Measurements from ENCODE around the gene ALG1. TPM values are rescaled to one million over a fixed set of nuclear protein-coding genes. Genes with fewer than 3 reads are reported as not detected.
A peak's percentile ranks its signal among the peaks of the same experiment; 100 is the strongest.
"Not testable (repeated sequence)": the region's sequence is repeated elsewhere in the genome, so short reads cannot be mapped to it uniquely, and the experiment has no call there.

The ALG1 gene
- total RNA-seq, 1 experiment from 2014 or later: 19.6 TPM

DNA sequence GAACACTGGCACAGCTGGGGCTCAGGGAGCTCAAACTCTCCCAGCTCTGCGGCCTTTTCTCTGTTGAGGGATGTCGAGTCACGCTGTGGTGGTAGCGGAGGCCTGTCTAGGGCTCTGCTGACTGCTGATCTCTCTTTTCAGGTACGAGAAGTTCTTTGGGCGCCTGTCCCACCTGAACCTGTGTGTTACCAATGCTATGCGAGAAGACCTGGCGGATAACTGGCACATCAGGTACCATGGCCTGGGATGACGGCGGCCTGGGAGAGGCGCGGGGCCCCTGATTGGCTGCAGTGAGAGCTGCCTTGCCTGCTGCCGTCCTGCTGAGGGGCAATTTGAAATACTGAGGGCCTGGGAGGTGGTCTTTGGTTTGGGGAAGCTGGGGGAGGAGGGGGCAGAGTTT is 5.7 kb downstream of the ALG1 start:
- no peaks in the 10 kb centered on the region for H3K27me3 ChIP-seq (ENCODE audit: control insufficient read depth, insufficient read depth, low read length)
- DNase-seq: no peak
- H3K4me3 ChIP-seq (ENCODE audit: insufficient read depth, low read depth, low read length): no peak overlapping the region
- H3K36me3 ChIP-seq (replicated peaks; ENCODE audit: control insufficient read depth, insufficient read depth, low read length): peaks cover 13% of the 10 kb centered on the region

DNA sequence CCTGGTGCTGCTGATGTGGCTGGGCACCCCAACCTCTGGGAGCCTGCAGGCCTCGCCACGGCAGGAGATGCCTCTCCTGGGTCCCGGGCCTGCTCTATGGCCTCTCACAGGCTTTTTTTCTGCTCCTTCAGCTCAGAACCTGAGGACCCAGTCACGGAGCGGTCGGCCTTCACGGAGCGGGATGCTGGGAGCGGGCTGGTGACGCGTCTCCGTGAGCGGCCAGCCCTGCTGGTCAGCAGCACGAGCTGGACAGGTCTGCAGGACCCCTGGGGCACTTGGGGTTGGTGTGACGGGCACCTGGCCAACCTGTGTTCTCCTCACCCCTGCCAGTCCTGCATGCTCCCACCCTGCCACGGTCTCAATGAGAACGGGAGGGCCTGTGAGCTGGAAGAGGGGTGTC is 7.0 kb downstream of the ALG1 start:
- Histone ChIP-seq H3K4me3 (ENCODE audit: insufficient read depth, low read depth, low read length) (no peak overlapping the region), H3K36me3 (replicated peaks; ENCODE audit: control insufficient read depth, insufficient read depth, low read length) (peaks cover 13% of the 10 kb centered on the region)
- DNase-seq: no peak

DNA sequence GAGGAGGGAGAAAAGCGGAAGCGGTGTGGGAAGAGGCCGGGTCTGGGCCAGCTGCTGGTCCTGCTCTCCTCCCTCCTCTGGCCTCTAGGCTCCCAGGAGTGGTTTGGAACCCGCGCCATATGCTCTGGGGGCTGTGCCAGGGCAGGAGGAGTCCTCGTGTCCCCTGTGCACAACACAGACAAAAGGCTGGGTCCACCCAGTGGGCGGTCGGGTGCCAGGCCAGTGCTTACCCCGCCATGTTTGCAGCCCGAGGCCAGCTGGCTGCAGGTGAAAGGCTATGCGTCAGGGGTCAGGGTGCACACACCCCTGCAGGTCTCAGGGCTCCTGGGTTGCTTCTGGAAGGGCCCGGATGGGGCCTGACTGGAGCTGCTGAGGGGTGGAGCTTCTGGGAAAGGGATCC is 8.8 kb downstream of the ALG1 start:
- H3K27me3 ChIP-seq (ENCODE audit: control insufficient read depth, insufficient read depth, low read length); H3K4me3 ChIP-seq (ENCODE audit: insufficient read depth, low read depth, low read length); DNase-seq: not testable (repeated sequence)
- peaks cover 13% of the 10 kb centered on the region for H3K36me3 ChIP-seq (replicated peaks; ENCODE audit: control insufficient read depth, insufficient read depth, low read length)

More for the DNA sequence above, 7.0 kb downstream of the ALG1 start:
- no peaks in the 10 kb centered on the region for H3K27me3 ChIP-seq (ENCODE audit: control insufficient read depth, insufficient read depth, low read length)

GRCh38 chr16:5080996-5081395 is 9.4 kb downstream of the ALG1 start:
- DNase-seq; H3K27me3 ChIP-seq (ENCODE audit: control insufficient read depth, insufficient read depth, low read length); H3K4me3 ChIP-seq (ENCODE audit: insufficient read depth, low read depth, low read length); H3K36me3 ChIP-seq (replicated peaks; ENCODE audit: control insufficient read depth, insufficient read depth, low read length): not testable (repeated sequence)

DNA sequence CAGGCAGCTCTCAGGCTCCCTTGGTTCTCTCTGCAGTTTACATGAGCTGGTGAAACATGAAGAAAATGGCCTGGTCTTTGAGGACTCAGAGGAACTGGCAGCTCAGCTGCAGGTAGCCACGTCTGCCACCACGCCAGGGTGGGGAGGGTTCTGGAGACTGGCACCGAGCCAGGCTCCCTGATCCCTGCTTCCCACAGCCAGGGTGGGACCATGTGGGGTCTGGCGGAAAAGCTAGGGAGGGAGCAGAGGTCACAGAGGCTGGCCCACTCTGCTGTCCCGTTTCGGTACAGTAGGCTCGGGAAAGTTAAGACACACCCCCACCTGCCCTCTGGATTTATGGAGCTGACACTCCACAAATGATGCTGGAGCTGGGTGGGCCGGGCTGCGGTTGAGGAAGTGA is 12.0 kb downstream of the ALG1 start:
- not testable (repeated sequence) for H3K4me3 ChIP-seq (ENCODE audit: insufficient read depth, low read depth, low read length); H3K36me3 ChIP-seq (replicated peaks; ENCODE audit: control insufficient read depth, insufficient read depth, low read length); DNase-seq; H3K27me3 ChIP-seq (ENCODE audit: control insufficient read depth, insufficient read depth, low read length)

- DNase-seq; H3K4me3 ChIP-seq (ENCODE audit: insufficient read depth, low read depth, low read length); H3K36me3 ChIP-seq (replicated peaks; ENCODE audit: control insufficient read depth, insufficient read depth, low read length): not testable (repeated sequence)
Observed at GRCh38 chr16:5084099-5084731, 12.6 kb downstream of the ALG1 start.

DNA sequence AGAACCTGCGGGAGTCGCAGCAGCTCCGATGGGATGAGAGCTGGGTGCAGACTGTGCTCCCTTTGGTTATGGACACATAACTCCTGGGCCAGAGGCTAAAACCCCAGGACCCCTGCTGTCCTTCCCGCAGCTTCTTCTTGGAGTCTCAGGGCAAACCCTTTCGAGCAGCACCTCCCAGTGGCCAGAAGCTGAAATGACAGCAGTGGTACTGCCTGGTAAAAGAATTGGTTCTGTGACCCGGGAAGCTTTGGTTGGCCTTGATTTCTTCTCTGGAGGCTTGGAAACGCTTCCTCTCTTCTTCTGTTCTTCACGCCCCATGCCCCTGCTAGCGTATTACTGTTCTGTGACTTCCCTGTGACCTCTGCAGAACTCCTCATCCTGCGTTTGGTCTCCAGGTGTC is 13.2 kb downstream of the ALG1 start:
- H3K27me3 ChIP-seq (ENCODE audit: control insufficient read depth, insufficient read depth, low read length); H3K36me3 ChIP-seq (replicated peaks; ENCODE audit: control insufficient read depth, insufficient read depth, low read length); H3K4me3 ChIP-seq (ENCODE audit: insufficient read depth, low read depth, low read length): not testable (repeated sequence)
- DNase-seq: peak; percentile 84

More at GRCh38 chr16:5084099-5084731, 12.6 kb downstream of the ALG1 start:
- H3K27me3 ChIP-seq (ENCODE audit: control insufficient read depth, insufficient read depth, low read length): not testable (repeated sequence)

DNA sequence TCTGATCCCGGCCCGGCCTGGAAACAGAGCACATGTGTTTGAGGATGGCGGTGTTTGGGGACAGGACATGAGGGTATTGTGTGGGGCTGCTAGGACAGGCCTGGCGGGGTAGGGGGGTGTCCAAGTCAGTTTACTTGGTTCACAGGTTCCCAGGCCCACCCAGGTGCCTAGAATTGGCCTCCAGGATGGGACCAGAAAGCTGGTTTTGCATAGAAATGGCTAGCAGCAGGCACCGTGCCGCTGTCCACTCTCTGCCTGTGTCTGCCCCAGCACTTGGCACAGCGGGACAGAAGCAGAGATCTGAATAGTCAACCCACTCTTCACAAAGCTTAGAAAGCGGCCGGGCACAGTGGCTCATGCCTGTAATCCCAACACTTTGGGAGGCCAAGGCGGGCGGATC is 14.1 kb downstream of the ALG1 start:
- peaks cover 10% of the 10 kb centered on the region for H3K36me3 ChIP-seq (replicated peaks; ENCODE audit: control insufficient read depth, insufficient read depth, low read length)
- not testable (repeated sequence) for H3K4me3 ChIP-seq (ENCODE audit: insufficient read depth, low read depth, low read length); H3K27me3 ChIP-seq (ENCODE audit: control insufficient read depth, insufficient read depth, low read length); DNase-seq

DNA sequence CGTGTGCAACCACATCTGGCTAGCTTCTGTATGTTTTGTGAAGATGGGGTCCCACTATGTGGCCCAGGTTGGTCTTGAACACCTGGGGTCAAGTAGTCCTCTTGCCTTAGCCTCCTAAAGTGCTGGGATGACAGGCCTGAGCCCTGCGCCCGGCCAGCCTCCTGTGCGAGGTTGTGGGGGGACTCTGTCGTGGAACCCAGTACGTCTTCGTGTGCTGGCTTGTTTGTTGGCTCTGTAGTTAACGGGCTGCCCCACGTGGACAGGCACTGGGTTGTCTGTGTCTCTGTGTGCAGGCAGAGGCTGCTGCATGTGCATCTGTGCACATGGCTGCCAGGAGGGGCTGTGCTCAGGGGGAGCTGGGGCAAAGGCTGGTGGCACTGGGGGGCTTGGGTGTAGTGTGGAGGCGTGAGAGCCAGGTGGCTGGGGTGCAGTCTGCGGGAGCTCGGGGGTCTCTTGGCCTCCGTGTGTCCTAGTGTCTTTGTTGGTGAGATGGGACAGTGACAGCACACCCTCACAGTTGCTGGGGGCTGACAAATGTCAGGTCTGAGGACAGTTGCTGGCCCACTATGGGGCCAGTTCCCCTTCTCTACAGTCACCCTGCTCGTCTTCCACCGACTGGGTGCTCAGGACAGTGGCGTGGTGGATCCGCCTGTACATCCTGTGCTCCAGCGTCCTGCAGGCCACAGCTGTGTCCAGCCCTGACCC is 16.6 kb downstream of the ALG1 start:
- peaks cover 10% of the 10 kb centered on the region for H3K36me3 ChIP-seq (replicated peaks; ENCODE audit: control insufficient read depth, insufficient read depth, low read length)
- not testable (repeated sequence) for H3K4me3 ChIP-seq (ENCODE audit: insufficient read depth, low read depth, low read length); H3K27me3 ChIP-seq (ENCODE audit: control insufficient read depth, insufficient read depth, low read length); DNase-seq

DNA sequence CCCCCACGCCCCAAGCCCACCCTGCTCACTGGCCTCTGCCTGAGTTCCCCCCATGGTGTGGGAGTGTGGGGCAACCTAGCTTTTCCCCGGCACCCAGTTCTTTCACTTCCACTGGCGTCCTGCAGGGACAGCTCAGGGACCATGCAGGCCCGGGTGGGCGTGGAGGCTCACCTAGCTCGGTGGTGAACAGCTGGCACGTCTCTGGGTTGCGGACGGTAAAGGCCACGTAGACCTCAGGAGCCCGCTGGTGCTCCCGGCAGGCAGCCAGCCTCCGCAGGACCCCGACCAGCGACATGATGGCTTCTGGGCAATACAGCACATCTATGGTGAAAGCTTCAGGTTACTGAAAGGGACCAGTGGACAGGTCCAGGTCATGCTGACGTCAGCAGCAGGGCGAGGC is 17.3 kb downstream of the ALG1 start:
- DNase-seq; H3K4me3 ChIP-seq (ENCODE audit: insufficient read depth, low read depth, low read length); H3K27me3 ChIP-seq (ENCODE audit: control insufficient read depth, insufficient read depth, low read length): not testable (repeated sequence)
- H3K36me3 ChIP-seq (replicated peaks; ENCODE audit: control insufficient read depth, insufficient read depth, low read length): peaks cover 10% of the 10 kb centered on the region

DNA sequence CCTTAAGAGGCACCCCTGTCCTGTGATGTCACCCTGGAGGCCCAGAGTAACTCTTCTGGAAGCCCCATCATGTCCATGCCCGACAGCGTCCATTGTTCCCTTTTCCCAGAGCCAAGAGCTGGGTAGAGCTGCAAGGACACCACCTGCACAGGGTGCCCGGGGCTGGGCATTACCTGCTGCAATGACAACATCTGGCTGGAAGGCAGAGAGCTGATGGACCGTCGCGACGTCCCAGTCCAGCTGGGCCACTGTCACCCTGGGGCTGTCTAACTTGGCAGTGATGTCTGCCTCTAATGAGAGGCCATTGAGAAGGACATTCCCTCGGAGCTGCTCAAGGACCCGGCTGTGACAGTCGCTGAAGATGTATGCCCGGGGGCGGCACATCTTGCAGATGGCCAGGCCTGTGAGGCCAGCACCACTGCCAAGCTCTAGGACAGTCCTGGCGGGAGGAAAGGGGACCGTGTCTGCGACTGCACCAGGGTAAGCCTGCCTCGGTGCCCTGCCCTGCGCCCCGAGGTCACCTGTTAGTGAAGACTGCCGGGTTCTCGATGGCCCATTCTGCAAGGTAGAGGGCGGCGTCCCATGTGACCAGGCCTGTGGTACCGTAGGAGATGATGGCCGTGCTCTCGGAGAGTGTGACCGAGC is 18.4 kb downstream of the ALG1 start:
- H3K4me3 ChIP-seq (ENCODE audit: insufficient read depth, low read depth, low read length); DNase-seq; H3K27me3 ChIP-seq (ENCODE audit: control insufficient read depth, insufficient read depth, low read length); H3K36me3 ChIP-seq (replicated peaks; ENCODE audit: control insufficient read depth, insufficient read depth, low read length): not testable (repeated sequence)

DNA sequence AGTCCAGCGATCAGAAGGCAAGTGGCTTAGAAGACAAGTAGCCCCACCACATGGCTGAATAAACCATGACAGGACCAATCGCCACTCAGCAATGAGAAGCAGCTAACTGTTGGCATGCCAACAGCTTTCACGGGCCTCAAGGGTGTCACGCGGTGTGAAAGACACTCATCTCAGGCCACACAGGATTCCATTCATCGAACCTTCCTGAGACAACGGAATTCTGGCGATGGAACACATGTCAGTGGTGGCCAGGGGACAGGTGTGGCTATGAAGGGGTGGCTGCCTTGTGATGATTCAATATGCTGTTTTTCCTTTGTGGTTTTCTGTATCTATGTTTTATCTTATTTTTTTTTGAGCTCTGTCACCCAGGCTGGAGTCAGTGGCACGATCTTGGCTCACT is 18.9 kb downstream of the ALG1 start:
- H3K27me3 ChIP-seq (ENCODE audit: control insufficient read depth, insufficient read depth, low read length); H3K36me3 ChIP-seq (replicated peaks; ENCODE audit: control insufficient read depth, insufficient read depth, low read length); DNase-seq; H3K4me3 ChIP-seq (ENCODE audit: insufficient read depth, low read depth, low read length): not testable (repeated sequence)

DNA sequence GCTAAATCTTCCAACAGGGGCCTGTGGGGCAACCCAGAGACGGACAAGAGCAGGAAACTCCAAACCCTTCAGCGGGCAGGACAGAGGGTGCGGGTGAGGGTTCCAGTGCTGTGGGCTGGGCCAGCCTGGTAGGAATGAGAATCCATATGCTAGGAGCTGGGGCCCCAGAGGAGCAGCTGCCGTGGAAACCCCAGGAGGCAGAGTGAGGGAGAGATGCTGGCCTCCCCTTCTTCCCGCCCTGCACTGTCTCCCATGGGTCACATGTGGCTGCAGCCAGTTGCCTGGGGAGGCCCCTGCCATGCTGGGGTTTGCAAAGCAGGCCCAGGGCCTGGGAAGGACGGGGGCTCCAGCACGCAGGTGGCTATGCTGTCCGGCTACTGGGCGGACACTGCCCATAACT is 21.4 kb downstream of the ALG1 start:
- not testable (repeated sequence) for H3K36me3 ChIP-seq (replicated peaks; ENCODE audit: control insufficient read depth, insufficient read depth, low read length); H3K4me3 ChIP-seq (ENCODE audit: insufficient read depth, low read depth, low read length); DNase-seq; H3K27me3 ChIP-seq (ENCODE audit: control insufficient read depth, insufficient read depth, low read length)

DNA sequence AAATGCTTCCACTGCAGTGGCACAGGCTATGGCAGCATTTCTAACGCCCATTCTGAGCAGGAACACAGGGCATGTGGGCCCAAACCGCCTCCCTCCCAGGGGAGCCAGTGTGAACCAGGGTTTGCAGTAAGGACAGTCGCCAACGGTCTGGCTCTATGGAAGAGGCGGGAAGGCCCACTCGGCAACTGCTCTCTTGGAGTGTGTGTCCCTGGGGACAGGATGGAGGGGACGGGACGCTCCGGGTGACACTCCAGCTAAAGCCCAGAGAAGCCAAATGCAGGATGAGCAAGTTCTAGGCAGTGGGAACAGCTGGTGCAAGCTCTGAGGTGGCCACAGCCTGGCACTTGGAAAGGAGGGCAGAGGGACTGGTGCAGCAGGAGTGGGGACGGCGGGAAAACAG is 22.1 kb downstream of the ALG1 start:
- not testable (repeated sequence) for H3K4me3 ChIP-seq (ENCODE audit: insufficient read depth, low read depth, low read length); H3K36me3 ChIP-seq (replicated peaks; ENCODE audit: control insufficient read depth, insufficient read depth, low read length); DNase-seq; H3K27me3 ChIP-seq (ENCODE audit: control insufficient read depth, insufficient read depth, low read length)

DNA sequence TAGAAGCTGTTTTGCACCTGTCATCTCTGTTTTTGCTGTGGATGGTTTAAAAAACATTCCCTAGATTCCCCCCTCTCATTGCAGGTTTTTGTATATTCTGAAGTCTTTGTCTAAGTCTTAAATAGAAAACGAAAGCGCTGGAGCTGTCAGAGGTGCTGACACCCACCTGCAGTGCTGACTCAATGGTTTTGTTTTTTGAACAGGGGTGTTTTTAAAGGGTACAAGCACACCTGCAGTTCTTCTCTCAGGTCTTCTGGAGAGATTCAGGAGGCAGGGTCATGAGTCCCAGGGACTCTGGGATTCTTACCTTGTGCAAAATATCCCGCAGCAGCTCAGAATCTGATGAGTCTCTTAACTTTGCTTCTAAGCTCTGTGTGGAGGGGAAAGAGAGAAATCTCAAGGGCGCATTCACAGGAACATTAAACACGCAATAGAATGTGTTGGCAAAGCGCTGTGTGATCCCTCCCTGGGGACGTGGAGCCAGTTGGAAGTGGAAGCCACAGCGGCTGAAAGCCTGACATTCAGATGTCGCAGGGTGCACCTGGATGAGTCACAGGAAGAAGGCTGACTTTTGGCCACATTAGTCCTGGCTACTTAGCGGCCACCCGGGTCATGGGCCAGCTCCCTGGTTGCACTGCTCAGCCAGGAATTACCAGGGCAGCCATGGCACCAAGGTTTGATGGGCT is 23.6 kb downstream of the ALG1 start:
- H3K36me3 ChIP-seq (replicated peaks; ENCODE audit: control insufficient read depth, insufficient read depth, low read length); H3K27me3 ChIP-seq (ENCODE audit: control insufficient read depth, insufficient read depth, low read length); H3K4me3 ChIP-seq (ENCODE audit: insufficient read depth, low read depth, low read length); DNase-seq: not testable (repeated sequence)
